Measurements from ENCODE around the gene JUNB. TPM values are rescaled to one million over a fixed set of nuclear protein-coding genes. Genes with fewer than 3 reads are reported as not detected.

JUNB gene
- total and polyA plus RNA-seq, 2 donors, result 121 to 139 TPM

- WGBS, result 32% methylated on average over 43 of the region's 43 CpGs
Observed at GRCh38 chr19:12840091-12841079, 49.1 kb downstream of the JUNB start.

DNA sequence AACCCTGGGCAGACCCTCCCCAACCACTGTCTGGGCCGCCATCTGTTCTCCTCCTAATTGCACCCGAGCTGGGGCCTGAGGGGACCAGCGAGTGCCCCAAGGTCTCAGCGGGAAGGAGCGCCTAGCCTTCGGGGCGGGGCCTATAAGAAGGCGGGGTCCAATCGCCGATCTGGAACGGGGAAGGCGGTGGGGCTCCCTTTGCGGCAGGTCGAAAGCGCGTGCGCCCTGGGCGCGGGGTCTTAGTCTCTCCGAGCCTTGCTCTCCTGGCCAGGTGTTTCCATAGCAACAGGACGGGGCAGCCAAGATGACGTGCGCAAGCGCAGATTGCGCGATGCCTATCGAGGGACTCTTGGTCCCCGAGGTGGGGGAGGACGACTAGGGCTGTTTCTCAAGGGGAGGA is 49.8 kb downstream of the JUNB start:
- H3K9me3 ChIP-seq (ENCODE audit: control insufficient read depth in 2 of 2, insufficient read depth in 1 of 2, low read length in 1 of 2), result peaks cover 1 to 14% of the 10 kb centered on the region in 2 donors
- WGBS, result 5% methylated on average over 29 of the region's 29 CpGs
- H3K4me3 ChIP-seq (ENCODE audit: low read length in 2 of 2), result no peak overlapping the region
- H3K27me3 ChIP-seq (ENCODE audit: control insufficient read depth in 2 of 2, insufficient read depth in 1 of 2, low read length in 1 of 2), result peaks cover 55 to 90% of the 10 kb centered on the region in 2 donors
- H3K4me1 ChIP-seq (ENCODE audit: control insufficient read depth in 2 of 2, insufficient read depth in 2 of 2, low read length in 2 of 2), result peaks cover 5 to 17% of the 10 kb centered on the region in 2 donors
- DNase-seq (ENCODE audit: low read depth in 6 of 9, low spot score in 9 of 9), result no peak
- no peak overlapping the region for H3K27ac ChIP-seq (ENCODE audit: low read depth in 1 of 2, low read length in 1 of 2)
- H3K36me3 ChIP-seq (ENCODE audit: control insufficient read depth in 2 of 2, insufficient read depth in 2 of 2, low read length in 1 of 2), result no peaks in the 10 kb centered on the region

More at GRCh38 chr19:12840091-12841079, 49.1 kb downstream of the JUNB start:
- H3K36me3 ChIP-seq (ENCODE audit: control insufficient read depth in 2 of 2, insufficient read depth in 2 of 2, low read length in 1 of 2), result no peaks in the 10 kb centered on the region
- H3K4me1 ChIP-seq (ENCODE audit: control insufficient read depth in 2 of 2, insufficient read depth in 2 of 2, low read length in 2 of 2), result peaks cover 5 to 17% of the 10 kb centered on the region in 2 donors
- H3K27ac ChIP-seq (ENCODE audit: low read depth in 1 of 2, low read length in 1 of 2), result no peak overlapping the region
- no peak overlapping the region for H3K4me3 ChIP-seq (ENCODE audit: low read length in 2 of 2)
- H3K9me3 ChIP-seq (ENCODE audit: control insufficient read depth in 2 of 2, insufficient read depth in 1 of 2, low read length in 1 of 2), result peaks cover 2 to 16% of the 10 kb centered on the region in 2 donors
- peaks cover 62 to 92% of the 10 kb centered on the region in 2 donors for H3K27me3 ChIP-seq (ENCODE audit: control insufficient read depth in 2 of 2, insufficient read depth in 1 of 2, low read length in 1 of 2)
- DNase-seq (ENCODE audit: low read depth in 6 of 9, low spot score in 9 of 9), result no peak

- WGBS, result 96% methylated on average over 18 of the region's 18 CpGs
- no peak overlapping the region for H3K4me3 ChIP-seq (ENCODE audit: low read length in 2 of 2)
- no peaks in the 10 kb centered on the region for H3K36me3 ChIP-seq (ENCODE audit: control insufficient read depth in 2 of 2, insufficient read depth in 2 of 2, low read length in 1 of 2)
- peaks cover 7 to 20% of the 10 kb centered on the region in 2 donors for H3K4me1 ChIP-seq (ENCODE audit: control insufficient read depth in 2 of 2, insufficient read depth in 2 of 2, low read length in 2 of 2)
- peaks cover 47 to 90% of the 10 kb centered on the region in 2 donors for H3K27me3 ChIP-seq (ENCODE audit: control insufficient read depth in 2 of 2, insufficient read depth in 1 of 2, low read length in 1 of 2)
- H3K9me3 ChIP-seq (ENCODE audit: control insufficient read depth in 2 of 2, insufficient read depth in 1 of 2, low read length in 1 of 2), result peaks cover 1 to 11% of the 10 kb centered on the region in 2 donors
- H3K27ac ChIP-seq (ENCODE audit: low read depth in 1 of 2, low read length in 1 of 2), result no peak overlapping the region
- DNase-seq (ENCODE audit: low read depth in 6 of 9, low spot score in 9 of 9), result no peak
Observed at GRCh38 chr19:12842511-12842910, 51.2 kb downstream of the JUNB start.

Other genes starting within 250 kb of the JUNB start
- gene ZNF564, start 240.0 kb upstream of the JUNB start, total RNA-seq, result 12.3 TPM
- 10.3 TPM for gene ZNF564, start 240.0 kb upstream of the JUNB start, polyA plus RNA-seq
- 6.0 TPM for gene ZNF490, start 180.7 kb upstream of the JUNB start, total RNA-seq
- 1.6 TPM for gene ZNF490, start 180.7 kb upstream of the JUNB start, polyA plus RNA-seq
- gene ZNF791, start 180.6 kb upstream of the JUNB start, total RNA-seq, result 8.6 TPM
- 9.1 TPM for gene ZNF791, start 180.6 kb upstream of the JUNB start, polyA plus RNA-seq
- gene MAN2B1, start 124.7 kb upstream of the JUNB start, total RNA-seq, result 25.3 TPM
- gene MAN2B1, start 124.7 kb upstream of the JUNB start, polyA plus RNA-seq, result 49.1 TPM
- 13.2 TPM for gene WDR83, start 124.7 kb upstream of the JUNB start, total RNA-seq
- 19.6 TPM for gene WDR83, start 124.7 kb upstream of the JUNB start, polyA plus RNA-seq
- 97.3 TPM for gene DHPS, start 109.6 kb upstream of the JUNB start, total RNA-seq
- 74.3 TPM for gene DHPS, start 109.6 kb upstream of the JUNB start, polyA plus RNA-seq
- gene GNG14, start 103.5 kb upstream of the JUNB start, total RNA-seq, result not detected
- 0.14 TPM for gene GNG14, start 103.5 kb upstream of the JUNB start, polyA plus RNA-seq
- gene FBXW9, start 94.9 kb upstream of the JUNB start, total RNA-seq, result 6.2 TPM
- 6.5 TPM for gene FBXW9, start 94.9 kb upstream of the JUNB start, polyA plus RNA-seq
- 10.9 TPM for gene TNPO2, start 67.6 kb upstream of the JUNB start, total RNA-seq
- gene TNPO2, start 67.6 kb upstream of the JUNB start, polyA plus RNA-seq, result 28.3 TPM
- 268 TPM for gene TRIR, start 56.8 kb upstream of the JUNB start, total RNA-seq
- gene TRIR, start 56.8 kb upstream of the JUNB start, polyA plus RNA-seq, result 290 TPM
- gene GET3, start 54.0 kb upstream of the JUNB start, total RNA-seq, result 67.2 TPM
- gene GET3, start 54.0 kb upstream of the JUNB start, polyA plus RNA-seq, result 50.0 TPM
- gene BEST2, start 39.7 kb upstream of the JUNB start, total RNA-seq, result not detected
- 0.46 TPM for gene BEST2, start 39.7 kb upstream of the JUNB start, polyA plus RNA-seq
- gene HOOK2, start 15.9 kb upstream of the JUNB start, total RNA-seq, result 8.7 TPM
- gene HOOK2, start 15.9 kb upstream of the JUNB start, polyA plus RNA-seq, result 36.4 TPM
- gene PRDX2, start 10.3 kb downstream of the JUNB start, total RNA-seq, result 202 TPM
- gene PRDX2, start 10.3 kb downstream of the JUNB start, polyA plus RNA-seq, result 113 TPM
- gene THSD8, start 10.6 kb downstream of the JUNB start, total RNA-seq, result 9.9 TPM
- gene THSD8, start 10.6 kb downstream of the JUNB start, polyA plus RNA-seq, result 4.1 TPM
- gene RNASEH2A, start 15.1 kb downstream of the JUNB start, total RNA-seq, result 30.3 TPM
- gene RNASEH2A, start 15.1 kb downstream of the JUNB start, polyA plus RNA-seq, result 8.4 TPM
- 1.7 TPM for gene RTBDN, start 43.1 kb downstream of the JUNB start, total RNA-seq
- 1.6 TPM for gene RTBDN, start 43.1 kb downstream of the JUNB start, polyA plus RNA-seq
- gene MAST1, start 47.0 kb downstream of the JUNB start, total RNA-seq, result 0.38 TPM
- 0.91 TPM for gene MAST1, start 47.0 kb downstream of the JUNB start, polyA plus RNA-seq
- gene DNASE2, start 90.0 kb downstream of the JUNB start, total RNA-seq, result 14.6 TPM
- gene DNASE2, start 90.0 kb downstream of the JUNB start, polyA plus RNA-seq, result 20.8 TPM
- gene KLF1, start 95.7 kb downstream of the JUNB start, total RNA-seq, result 2.5 TPM
- 0.09 TPM for gene KLF1, start 95.7 kb downstream of the JUNB start, polyA plus RNA-seq
- gene GCDH, start 99.7 kb downstream of the JUNB start, total RNA-seq, result 21.9 TPM
- gene GCDH, start 99.7 kb downstream of the JUNB start, polyA plus RNA-seq, result 33.6 TPM
- gene SYCE2, start 127.8 kb downstream of the JUNB start, total RNA-seq, result 1.6 TPM
- 0.48 TPM for gene SYCE2, start 127.8 kb downstream of the JUNB start, polyA plus RNA-seq
- gene FARSA, start 142.2 kb downstream of the JUNB start, total RNA-seq, result 46.7 TPM
- gene FARSA, start 142.2 kb downstream of the JUNB start, polyA plus RNA-seq, result 33.6 TPM
- 639 TPM for gene CALR, start 147.1 kb downstream of the JUNB start, total RNA-seq
- gene CALR, start 147.1 kb downstream of the JUNB start, polyA plus RNA-seq, result 189 TPM
- 55.8 TPM for gene RAD23A, start 154.4 kb downstream of the JUNB start, total RNA-seq
- 128 TPM for gene RAD23A, start 154.4 kb downstream of the JUNB start, polyA plus RNA-seq
- 27.7 TPM for gene GADD45GIP1, start 165.7 kb downstream of the JUNB start, total RNA-seq
- gene GADD45GIP1, start 165.7 kb downstream of the JUNB start, polyA plus RNA-seq, result 27.2 TPM
- 0.09 TPM for gene DAND5, start 178.1 kb downstream of the JUNB start, total RNA-seq
- gene DAND5, start 178.1 kb downstream of the JUNB start, polyA plus RNA-seq, result 0.09 TPM
- 2.0 TPM for gene NFIX, start 204.0 kb downstream of the JUNB start, total RNA-seq
- gene NFIX, start 204.0 kb downstream of the JUNB start, polyA plus RNA-seq, result 10.5 TPM